ENCODE results near the gene ABCA12.

Gene ABCA12

GRCh38 chr2:215036314-215036713 is 102.1 kb downstream of the ABCA12 start:
- no peak for DNase-seq

GRCh38 chr2:215034154-215034553 is 104.3 kb downstream of the ABCA12 start:
- DNase-seq, result no peak

GRCh38 chr2:215032153-215032552 is 106.3 kb downstream of the ABCA12 start:
- no peak for DNase-seq

GRCh38 chr2:215031321-215031720 is 107.1 kb downstream of the ABCA12 start:
- DNase-seq, result no peak

GRCh38 chr2:215029936-215030335 is 108.5 kb downstream of the ABCA12 start:
- DNase-seq, result no peak

GRCh38 chr2:215028231-215028630 is 110.2 kb downstream of the ABCA12 start:
- no peak for DNase-seq

GRCh38 chr2:215027779-215028178 is 110.6 kb downstream of the ABCA12 start:
- no peak for DNase-seq

GRCh38 chr2:215022910-215023309 is 115.5 kb downstream of the ABCA12 start:
- no peak for DNase-seq

GRCh38 chr2:215022418-215022817 is 116.0 kb downstream of the ABCA12 start:
- DNase-seq, result no peak

- DNase-seq, result no peak
Measured at GRCh38 chr2:215020283-215020682, 118.1 kb downstream of the ABCA12 start.

GRCh38 chr2:215019521-215020145 is 118.8 kb downstream of the ABCA12 start:
- DNase-seq, result no peak

GRCh38 chr2:215019085-215019484 is 119.3 kb downstream of the ABCA12 start:
- DNase-seq, result no peak

- no peak for DNase-seq
Measured at GRCh38 chr2:215015421-215015820, 123.0 kb downstream of the ABCA12 start.

- DNase-seq, result no peak
Measured at GRCh38 chr2:215010390-215010789, 128.0 kb downstream of the ABCA12 start.

GRCh38 chr2:215003001-215003400 is 135.4 kb downstream of the ABCA12 start:
- no peak for DNase-seq

GRCh38 chr2:215002500-215002899 is 135.9 kb downstream of the ABCA12 start:
- DNase-seq, result no peak

GRCh38 chr2:215000721-215001120 is 137.7 kb downstream of the ABCA12 start:
- no peak for DNase-seq

GRCh38 chr2:214995926-214996670 is 142.3 kb downstream of the ABCA12 start:
- DNase-seq, result no peak

GRCh38 chr2:214995409-214995808 is 143.0 kb downstream of the ABCA12 start:
- DNase-seq, result no peak

GRCh38 chr2:214992911-214993310 is 145.5 kb downstream of the ABCA12 start:
- no peak for DNase-seq

- no peak for DNase-seq
Measured at GRCh38 chr2:214989187-214989586, 149.2 kb downstream of the ABCA12 start.

- DNase-seq, result no peak
Measured at GRCh38 chr2:214987261-214987660, 151.2 kb downstream of the ABCA12 start.

- no peak for DNase-seq
Measured at GRCh38 chr2:214985619-214986018, 152.8 kb downstream of the ABCA12 start.

- DNase-seq, result no peak
Measured at GRCh38 chr2:214966420-214966819, 172.0 kb downstream of the ABCA12 start.

- no peak for DNase-seq
Measured at GRCh38 chr2:214960677-214961076, 177.7 kb downstream of the ABCA12 start.

Data from activated CD4-positive, alpha-beta T cell treated with anti-CD3 and anti-CD28 coated beads, Interleukin-2, amount 50 U/mL, for 4 hours (primary cell).